ENCODE measurements around the gene CLDND2. TPM values are rescaled to one million over a fixed set of nuclear protein-coding genes. Genes with fewer than 3 reads are reported as not detected.

Gene CLDND2
- total and polyA plus RNA-seq, 2 donors (not counting 1 experiment from before 2014, with no cell fraction given), result not detected

- Histone ChIP-seq H4K20me1 (ENCODE audit: control insufficient read depth, extremely low read depth, insufficient read depth, low read length) (no peaks in the 10 kb centered on the region), H3K27ac (ENCODE audit: insufficient read depth, low read length) (no peak overlapping the region), H3K36me3 (ENCODE audit: control insufficient read depth, insufficient read depth, low read length) (no peaks in the 10 kb centered on the region), H3K9ac (ENCODE audit: insufficient read depth, low read length) (no peak overlapping the region), H3K4me1 (ENCODE audit: control insufficient read depth, extremely low read depth, insufficient read depth, low read length) (peaks cover 6% of the 10 kb centered on the region), H3K9me3 (ENCODE audit: control insufficient read depth, insufficient read depth, low read depth, low read length) (no peaks in the 10 kb centered on the region), H3K27me3 (ENCODE audit: control insufficient read depth, insufficient read depth, low read length) (no peaks in the 10 kb centered on the region), H3K79me2 (ENCODE audit: control insufficient read depth, insufficient read depth, low read length) (no peaks in the 10 kb centered on the region), H2AFZ (ENCODE audit: low read length) (peak overlapping the region; percentile 82), H3K4me2 (ENCODE audit: extremely low read depth, insufficient read depth, low read length) (peak overlapping the region; percentile 95), H3K4me3 (replicated peaks in 1 of 4; ENCODE audit: control extremely low read depth in 1 of 4, insufficient read depth in 1 of 4, low read depth in 3 of 4, low read length in 4 of 4) (peak overlapping the region; percentile 41 to 79 (median 68))
- DNase-seq (ENCODE audit: low read depth in 2 of 2), result peak; percentile 64 to 69
- TF ChIP-seq CTCF (conservative IDR thresholded peaks at IDR 0.05 in 1 of 2, IDR thresholded peaks at IDR 0.05 in 1 of 2; ENCODE audit: low read depth in 1 of 2, low read length in 2 of 2) (peak; percentile 60 to 66), EZH2 (IDR thresholded peaks at IDR 0.05; ENCODE audit: low read length, missing control alignments) (no peak)
These were observed 30.1 kb downstream of the CLDND2 start for GRCh38 chr19:51338563-51339312.

GRCh38 chr19:51337861-51338562 is 30.8 kb downstream of the CLDND2 start:
- Histone ChIP-seq H3K27me3 (ENCODE audit: control insufficient read depth, insufficient read depth, low read length) (no peaks in the 10 kb centered on the region), H4K20me1 (ENCODE audit: control insufficient read depth, extremely low read depth, insufficient read depth, low read length) (no peaks in the 10 kb centered on the region), H3K9ac (ENCODE audit: insufficient read depth, low read length) (no peak overlapping the region), H2AFZ (ENCODE audit: low read length) (no peak overlapping the region), H3K79me2 (ENCODE audit: control insufficient read depth, insufficient read depth, low read length) (no peaks in the 10 kb centered on the region), H3K4me3 (replicated peaks in 1 of 4; ENCODE audit: control extremely low read depth in 1 of 4, insufficient read depth in 1 of 4, low read depth in 3 of 4, low read length in 4 of 4) (no peak overlapping the region), H3K4me1 (ENCODE audit: control insufficient read depth, extremely low read depth, insufficient read depth, low read length) (peaks cover 6% of the 10 kb centered on the region), H3K36me3 (ENCODE audit: control insufficient read depth, insufficient read depth, low read length) (no peaks in the 10 kb centered on the region), H3K27ac (ENCODE audit: insufficient read depth, low read length) (no peak overlapping the region), H3K4me2 (ENCODE audit: extremely low read depth, insufficient read depth, low read length) (no peak overlapping the region), H3K9me3 (ENCODE audit: control insufficient read depth, insufficient read depth, low read depth, low read length) (no peaks in the 10 kb centered on the region)
- DNase-seq (ENCODE audit: low read depth in 2 of 2), result no peak
- TF ChIP-seq EZH2 (IDR thresholded peaks at IDR 0.05; ENCODE audit: low read length, missing control alignments) (no peak), CTCF (conservative IDR thresholded peaks at IDR 0.05 in 1 of 2, IDR thresholded peaks at IDR 0.05 in 1 of 2; ENCODE audit: low read depth in 1 of 2, low read length in 2 of 2) (no peak)

GRCh38 chr19:51337141-51337860 is 31.5 kb downstream of the CLDND2 start:
- no peaks in the 10 kb centered on the region for H3K9me3 ChIP-seq (ENCODE audit: control insufficient read depth, insufficient read depth, low read depth, low read length)
- H3K79me2 ChIP-seq (ENCODE audit: control insufficient read depth, insufficient read depth, low read length), result no peaks in the 10 kb centered on the region
- no peak overlapping the region for H3K27ac ChIP-seq (ENCODE audit: insufficient read depth, low read length)
- no peak overlapping the region for H3K4me3 ChIP-seq (replicated peaks in 1 of 4; ENCODE audit: control extremely low read depth in 1 of 4, insufficient read depth in 1 of 4, low read depth in 3 of 4, low read length in 4 of 4)
- H3K4me1 ChIP-seq (ENCODE audit: control insufficient read depth, extremely low read depth, insufficient read depth, low read length), result peaks cover 6% of the 10 kb centered on the region
- no peaks in the 10 kb centered on the region for H3K36me3 ChIP-seq (ENCODE audit: control insufficient read depth, insufficient read depth, low read length)
- H3K4me2 ChIP-seq (ENCODE audit: extremely low read depth, insufficient read depth, low read length), result no peak overlapping the region
- H3K9ac ChIP-seq (ENCODE audit: insufficient read depth, low read length), result no peak overlapping the region
- no peak for DNase-seq (ENCODE audit: low read depth in 2 of 2)
- no peaks in the 10 kb centered on the region for H4K20me1 ChIP-seq (ENCODE audit: control insufficient read depth, extremely low read depth, insufficient read depth, low read length)
- H3K27me3 ChIP-seq (ENCODE audit: control insufficient read depth, insufficient read depth, low read length), result no peaks in the 10 kb centered on the region
- H2AFZ ChIP-seq (ENCODE audit: low read length), result no peak overlapping the region
- TF ChIP-seq CTCF (conservative IDR thresholded peaks at IDR 0.05 in 1 of 2, IDR thresholded peaks at IDR 0.05 in 1 of 2; ENCODE audit: low read depth in 1 of 2, low read length in 2 of 2) (no peak), EZH2 (IDR thresholded peaks at IDR 0.05; ENCODE audit: low read length, missing control alignments) (no peak)

Data from fibroblast of lung (primary cell).